CD1c-positive myeloid dendritic cell (primary cell): Measurements from ENCODE around the gene DLST.
A peak's percentile ranks its signal among the peaks of the same experiment; 100 is the strongest.

ENCODE experiments used
- DNase-seq: peaks from one replicate; pipeline ENCODE4 v3.0.0-alpha.2; 2016; ENCODE audit errors: extremely low spot score

DLST gene

GRCh38 chr14:74940956-74941565 is 59.3 kb downstream of the DLST start:
- DNase-seq = no peak

- DNase-seq = peak; percentile 84
These were observed 60.0 kb downstream of the DLST start for GRCh38 chr14:74941676-74942097.

- no peak for DNase-seq
These were observed 60.5 kb downstream of the DLST start for GRCh38 chr14:74942181-74942580.

GRCh38 chr14:74942608-74943007 is 60.9 kb downstream of the DLST start:
- DNase-seq = no peak

- peak; percentile 59 for DNase-seq
These were observed 63.6 kb downstream of the DLST start for GRCh38 chr14:74945261-74945851.

GRCh38 chr14:74945852-74946658 is 64.3 kb downstream of the DLST start:
- DNase-seq = peak; percentile 82

GRCh38 chr14:74946659-74947281 is 65.1 kb downstream of the DLST start:
- DNase-seq = no peak

GRCh38 chr14:74947353-74948227 is 65.9 kb downstream of the DLST start:
- DNase-seq = no peak

- DNase-seq = no peak
These were observed 66.8 kb downstream of the DLST start for GRCh38 chr14:74948228-74949175.

GRCh38 chr14:74949191-74949601 is 67.5 kb downstream of the DLST start:
- no peak for DNase-seq

- DNase-seq = no peak
These were observed 68.3 kb downstream of the DLST start for GRCh38 chr14:74949859-74950573.

GRCh38 chr14:74950795-74951442 is 69.2 kb downstream of the DLST start:
- DNase-seq = no peak

- no peak for DNase-seq
These were observed 69.9 kb downstream of the DLST start for GRCh38 chr14:74951443-74952179.

- DNase-seq = no peak
These were observed 70.5 kb downstream of the DLST start for GRCh38 chr14:74952180-74952665.

GRCh38 chr14:74952697-74953484 is 71.2 kb downstream of the DLST start:
- no peak for DNase-seq
